OCI-LY3 (cell line): Measurements from ENCODE around the gene PRIM2.
"Not testable (repeated sequence)": the region's sequence is repeated elsewhere in the genome, so short reads cannot be mapped to it uniquely, and the experiment has no call there.

Experiments used
- H2AFZ ChIP-seq: fragments of 200-600, 300-600 bp; shearing (Covaris generic); 2 replicates; pipeline ENCODE4 v1.6.0; 2014; ENCODE audit warnings: antibody characterized with exemption, low read depth, low read length
- H3K27ac ChIP-seq: fragments of 200-600, 300-600 bp; sonication (generic); 2 replicates; pipeline ENCODE4 v1.5.1; 2014; ENCODE audit warnings: mild to moderate bottlenecking, low read length, moderate library complexity, mixed read lengths
- H3K27me3 ChIP-seq: fragments of 200-600, 300-600 bp; sonication (generic); 2 replicates; pipeline ENCODE4 v1.6.1; 2014; ENCODE audit warnings: low read depth, low read length, mixed read lengths
- H3K36me3 ChIP-seq: fragments of 200-600, 300-600 bp; sonication (generic); replicated peaks from 2 replicates; pipeline ENCODE3; 2014; ENCODE audit warnings: low read depth, low read length, mixed read lengths
- H3K4me1 ChIP-seq: fragments of 300-600, 200-600 bp; sonication (generic); 2 replicates; pipeline ENCODE4 v1.6.1; 2014; ENCODE audit warnings: low read length, mixed read lengths
- H3K4me2 ChIP-seq: fragments of 200-600, 300-600 bp; sonication (generic); 2 replicates; pipeline ENCODE4 v1.6.1; 2014; ENCODE audit warnings: low read length, mixed read lengths
- H3K4me3 ChIP-seq: fragments of 300-600, 200-600 bp; sonication (generic); 2 replicates; pipeline ENCODE4 v1.5.1; 2014; ENCODE audit warnings: antibody characterized with exemption, mild to moderate bottlenecking, low read length, moderate library complexity
- H3K79me2 ChIP-seq: fragments of 300-600, 200-600 bp; shearing (Covaris generic); 2 replicates; pipeline ENCODE4 v1.6.1; 2014; ENCODE audit warnings: mild to moderate bottlenecking, low read length, mixed read lengths
- H3K9ac ChIP-seq: fragments of 300-600, 200-600 bp; shearing (Covaris generic); 2 replicates; pipeline ENCODE4 v1.6.0; 2014; ENCODE audit warnings: mild to moderate bottlenecking, low read length, moderate library complexity
- H3K9me3 ChIP-seq: fragments of 200-600, 300-600 bp; shearing (Covaris generic); 2 replicates; pipeline ENCODE4 v1.6.1; 2014; ENCODE audit warnings: low read length, mixed read lengths; ENCODE audit not compliant: insufficient read depth
- H4K20me1 ChIP-seq: fragments of 200-600, 300-600 bp; sonication (generic); 2 replicates; pipeline ENCODE4 v1.6.1; 2016; ENCODE audit warnings: low read length, mixed read lengths; ENCODE audit not compliant: insufficient read depth
- CTCF ChIP-seq: fragments of 200-600, 300-600 bp; sonication (generic); IDR thresholded peaks from 2 replicates; pipeline ENCODE4 v1.5.1; 2014; ENCODE audit warnings: antibody characterized with exemption, low read length, low read depth
- EZH2phosphoT487 ChIP-seq: fragments of 200-600 bp; shearing (Covaris generic); IDR thresholded peaks from 2 replicates; pipeline ENCODE4 v1.6.1; 2018; ENCODE audit warnings: antibody characterized with exemption, mixed run types, low read depth

Gene PRIM2

DNA sequence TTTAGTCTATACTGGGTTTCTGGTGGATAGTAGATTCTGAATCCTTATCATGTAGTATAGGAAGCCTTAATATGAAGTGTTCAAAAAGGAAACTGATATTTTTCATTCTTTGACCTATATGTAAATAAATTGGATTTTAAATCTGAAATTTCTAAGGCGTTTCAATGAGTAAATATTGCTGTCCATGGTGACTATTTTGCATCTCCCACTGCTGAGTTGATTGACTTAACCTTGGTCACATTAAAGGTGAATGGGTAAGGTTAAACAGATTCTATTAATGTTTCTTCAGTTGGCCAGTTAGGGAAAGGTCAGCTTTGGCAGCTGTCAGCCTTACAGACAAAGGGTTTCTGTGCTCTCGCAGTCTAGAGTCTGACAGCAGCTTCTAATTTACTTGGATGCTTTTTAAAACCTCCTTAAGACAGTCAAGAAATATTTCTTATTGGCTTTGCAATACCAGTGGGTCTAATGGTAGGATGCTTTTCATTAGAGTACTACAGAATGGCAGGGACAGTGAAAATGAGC lies 24.8 kb downstream of the PRIM2 start:
- no peak overlapping the region for H2AFZ ChIP-seq
- no peak overlapping the region for H3K4me2 ChIP-seq
- no peaks in the 10 kb centered on the region for H3K79me2 ChIP-seq
- no peaks in the 10 kb centered on the region for H4K20me1 ChIP-seq
- H3K27me3 ChIP-seq = no peaks in the 10 kb centered on the region
- no peak overlapping the region for H3K4me3 ChIP-seq
- no peaks in the 10 kb centered on the region for H3K36me3 ChIP-seq
- H3K9me3 ChIP-seq = no peaks in the 10 kb centered on the region
- H3K27ac ChIP-seq = no peak overlapping the region
- TF ChIP-seq CTCF (no peak), EZH2phosphoT487 (no peak)
- no peak overlapping the region for H3K9ac ChIP-seq
- no peaks in the 10 kb centered on the region for H3K4me1 ChIP-seq

- H3K4me2 ChIP-seq, H3K9ac ChIP-seq, H3K27ac ChIP-seq, H3K79me2 ChIP-seq, H3K9me3 ChIP-seq, H4K20me1 ChIP-seq, H3K4me1 ChIP-seq, H3K36me3 ChIP-seq, H3K27me3 ChIP-seq, H2AFZ ChIP-seq, H3K4me3 ChIP-seq: not testable (repeated sequence)
These were observed 25.9 kb downstream of the PRIM2 start for GRCh38 chr6:57343342-57343741.

- not testable (repeated sequence) for H3K9ac ChIP-seq, H3K36me3 ChIP-seq, H3K27me3 ChIP-seq, H3K4me3 ChIP-seq, H2AFZ ChIP-seq, H3K79me2 ChIP-seq, H3K4me2 ChIP-seq, H3K4me1 ChIP-seq, H3K9me3 ChIP-seq, H3K27ac ChIP-seq, H4K20me1 ChIP-seq
These were observed 29.3 kb downstream of the PRIM2 start for GRCh38 chr6:57346715-57347114.

GRCh38 chr6:57347597-57347996 lies 30.2 kb downstream of the PRIM2 start:
- not testable (repeated sequence) for H3K79me2 ChIP-seq, H3K27me3 ChIP-seq, H3K4me1 ChIP-seq, H3K27ac ChIP-seq, H2AFZ ChIP-seq, H3K9me3 ChIP-seq, H3K36me3 ChIP-seq, H3K4me3 ChIP-seq, H3K9ac ChIP-seq, H4K20me1 ChIP-seq, H3K4me2 ChIP-seq

- not testable (repeated sequence) for H3K27ac ChIP-seq, H3K27me3 ChIP-seq, H3K36me3 ChIP-seq, H3K79me2 ChIP-seq, H4K20me1 ChIP-seq, H3K4me1 ChIP-seq, H3K4me2 ChIP-seq, H3K4me3 ChIP-seq, H3K9me3 ChIP-seq, H2AFZ ChIP-seq, H3K9ac ChIP-seq
These were observed 33.0 kb downstream of the PRIM2 start for GRCh38 chr6:57350443-57350842.

DNA sequence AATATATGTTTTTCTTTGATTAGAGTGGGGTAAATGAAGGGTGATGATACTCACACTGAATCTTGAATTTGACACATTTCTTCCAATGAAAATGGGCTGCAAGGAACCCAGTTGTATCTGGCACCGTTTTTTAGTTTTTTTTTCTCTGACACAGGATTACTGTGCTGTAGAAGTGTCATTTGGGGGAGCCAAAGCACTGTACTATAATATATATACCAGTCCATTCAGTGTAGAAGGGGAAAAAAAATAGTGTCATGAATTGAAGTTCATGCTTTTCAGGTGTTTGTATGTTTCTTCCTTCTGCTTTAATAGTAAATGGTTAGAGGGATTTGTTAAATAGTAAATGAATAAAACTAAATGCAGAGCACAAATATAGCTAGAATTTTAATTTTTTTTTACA lies 35.2 kb downstream of the PRIM2 start:
- H3K4me1 ChIP-seq, H3K9me3 ChIP-seq, H3K9ac ChIP-seq, H3K27me3 ChIP-seq, H3K79me2 ChIP-seq, H2AFZ ChIP-seq, H3K36me3 ChIP-seq, H3K4me2 ChIP-seq, H3K4me3 ChIP-seq, H4K20me1 ChIP-seq, H3K27ac ChIP-seq: not testable (repeated sequence)

- H3K79me2 ChIP-seq, H3K4me2 ChIP-seq, H3K27ac ChIP-seq: not testable (repeated sequence)
These were observed 40.9 kb downstream of the PRIM2 start for GRCh38 chr6:57358319-57358718.

GRCh38 chr6:57359766-57360165 lies 42.3 kb downstream of the PRIM2 start:
- H3K4me3 ChIP-seq, H4K20me1 ChIP-seq, H3K9ac ChIP-seq, H3K27ac ChIP-seq, H3K4me2 ChIP-seq, H2AFZ ChIP-seq, H3K36me3 ChIP-seq, H3K79me2 ChIP-seq, H3K27me3 ChIP-seq, H3K4me1 ChIP-seq, H3K9me3 ChIP-seq: not testable (repeated sequence)

More at GRCh38 chr6:57358319-57358718, 40.9 kb downstream of the PRIM2 start:
- H3K36me3 ChIP-seq, H3K4me1 ChIP-seq, H4K20me1 ChIP-seq, H3K4me3 ChIP-seq, H3K27me3 ChIP-seq, H2AFZ ChIP-seq, H3K9me3 ChIP-seq, H3K9ac ChIP-seq: not testable (repeated sequence)

DNA sequence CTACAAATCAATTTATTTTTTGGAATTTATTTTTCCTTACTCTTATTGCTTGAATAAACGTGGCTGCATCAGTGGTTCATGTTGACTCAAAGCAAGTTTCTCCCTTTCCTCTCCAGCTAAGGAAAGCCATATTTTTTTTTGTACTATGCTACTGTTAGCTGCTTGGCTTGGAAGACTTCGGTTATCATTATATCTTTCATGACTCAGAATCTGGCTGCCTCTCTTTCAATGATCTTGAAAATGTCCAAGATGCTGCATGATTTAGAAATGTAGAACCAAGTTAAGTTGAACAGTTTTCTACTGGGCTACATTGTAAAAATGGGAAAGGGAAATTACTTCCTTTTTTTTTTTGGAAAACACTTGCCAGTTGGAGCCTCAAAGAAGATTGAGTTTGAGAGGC lies 44.9 kb downstream of the PRIM2 start:
- not testable (repeated sequence) for H3K9me3 ChIP-seq, H3K4me2 ChIP-seq, H3K9ac ChIP-seq, H3K36me3 ChIP-seq, H3K4me3 ChIP-seq, H2AFZ ChIP-seq, H3K79me2 ChIP-seq, H3K27ac ChIP-seq, H4K20me1 ChIP-seq, H3K27me3 ChIP-seq, H3K4me1 ChIP-seq
